Bronchial epithelial cell (primary cell): Measurements from ENCODE around the gene SLC37A1. TPM values are rescaled to one million over a fixed set of nuclear protein-coding genes. Genes with fewer than 3 reads are reported as not detected.
A peak's percentile ranks its signal among the peaks of the same experiment; 100 is the strongest.

Source experiments
- DNase-seq: peaks from one replicate; pipeline ENCODE4 v3.0.0-alpha.2; 2010; ENCODE audit warnings: low read depth
- FAIRE-seq: peaks from 2 replicates; lab custom pipeline; 2011; peaks lifted over from hg19 to GRCh38; lab: Jason Lieb, UNC
- H3K27me3 ChIP-seq: 2 replicates; pipeline ENCODE4 v1.5.1; 2011; ENCODE audit warnings: low read length; ENCODE audit not compliant: control insufficient read depth, insufficient read depth
- H3K36me3 ChIP-seq: 2 replicates; pipeline ENCODE4 v1.5.1; 2011; ENCODE audit warnings: low read length; ENCODE audit not compliant: control insufficient read depth, insufficient read depth
- H3K4me3 ChIP-seq: 2 replicates; pipeline ENCODE4 v1.5.1; 2011; ENCODE audit warnings: mild to moderate bottlenecking, low read depth, low read length, control low read depth
- total RNA-seq: library from RNA; depleted of rRNA; stranded (reverse); fragments of >200 nt; gene quantifications from 2 replicates; pipeline ENCODE4 v1.2.1, GENCODE V29; 2014
- TF ChIP-seq, protein P1 (sequence below): IDR thresholded peaks from 2 replicates; pipeline ENCODE4 v1.5.1; 2011; ENCODE audit warnings: mild to moderate bottlenecking, moderate library complexity, low read length, control low read depth, inconsistent platforms; ENCODE audit not compliant: insufficient read depth, severe bottlenecking

Gene SLC37A1
- total RNA-seq, 1 donor from 2014 or later: 7.1 TPM

DNA sequence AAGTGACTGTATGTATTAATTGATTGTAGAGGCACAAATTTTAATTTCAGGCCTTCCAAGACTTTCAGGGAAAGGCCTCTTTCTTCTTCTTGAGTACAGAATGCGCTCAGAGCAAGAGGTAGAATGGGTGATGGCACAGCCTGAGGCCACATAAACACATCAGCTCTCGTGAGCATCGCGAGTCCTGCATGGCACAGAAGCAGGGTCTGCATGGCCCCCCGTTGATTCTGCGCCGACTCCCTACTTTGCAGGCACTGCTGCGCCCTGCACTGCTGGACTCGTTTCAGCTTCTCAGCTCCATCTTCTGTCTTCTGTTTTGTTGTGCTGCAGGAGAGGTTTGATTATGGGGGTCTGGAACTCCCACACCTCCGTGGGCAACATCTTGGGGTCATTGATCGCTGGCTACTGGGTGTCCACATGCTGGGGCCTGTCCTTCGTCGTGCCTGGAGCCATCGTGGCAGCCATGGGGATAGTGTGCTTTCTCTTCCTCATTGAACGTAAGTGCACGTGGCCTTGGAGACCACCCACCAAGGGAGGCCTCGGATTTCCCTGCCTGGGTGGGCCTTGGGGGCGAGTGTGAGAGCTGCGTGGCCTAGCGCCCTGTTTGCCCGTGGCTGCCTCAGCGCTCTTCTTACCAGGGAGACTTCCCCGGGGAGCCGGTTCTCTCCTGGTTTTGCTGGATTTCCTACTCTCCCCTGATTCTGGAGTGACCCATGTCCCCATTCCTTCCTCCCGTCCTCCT, 29.6 kb downstream of the SLC37A1 start:
- H3K36me3 ChIP-seq: peaks cover 17% of the 10 kb centered on the region
- no peaks in the 10 kb centered on the region for H3K27me3 ChIP-seq
- DNase-seq (no peak), FAIRE-seq (peak; percentile 43)
- no peak overlapping the region for H3K4me3 ChIP-seq
- TF ChIP-seq, protein P1, sequence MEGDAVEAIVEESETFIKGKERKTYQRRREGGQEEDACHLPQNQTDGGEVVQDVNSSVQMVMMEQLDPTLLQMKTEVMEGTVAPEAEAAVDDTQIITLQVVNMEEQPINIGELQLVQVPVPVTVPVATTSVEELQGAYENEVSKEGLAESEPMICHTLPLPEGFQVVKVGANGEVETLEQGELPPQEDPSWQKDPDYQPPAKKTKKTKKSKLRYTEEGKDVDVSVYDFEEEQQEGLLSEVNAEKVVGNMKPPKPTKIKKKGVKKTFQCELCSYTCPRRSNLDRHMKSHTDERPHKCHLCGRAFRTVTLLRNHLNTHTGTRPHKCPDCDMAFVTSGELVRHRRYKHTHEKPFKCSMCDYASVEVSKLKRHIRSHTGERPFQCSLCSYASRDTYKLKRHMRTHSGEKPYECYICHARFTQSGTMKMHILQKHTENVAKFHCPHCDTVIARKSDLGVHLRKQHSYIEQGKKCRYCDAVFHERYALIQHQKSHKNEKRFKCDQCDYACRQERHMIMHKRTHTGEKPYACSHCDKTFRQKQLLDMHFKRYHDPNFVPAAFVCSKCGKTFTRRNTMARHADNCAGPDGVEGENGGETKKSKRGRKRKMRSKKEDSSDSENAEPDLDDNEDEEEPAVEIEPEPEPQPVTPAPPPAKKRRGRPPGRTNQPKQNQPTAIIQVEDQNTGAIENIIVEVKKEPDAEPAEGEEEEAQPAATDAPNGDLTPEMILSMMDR: no peak

DNA sequence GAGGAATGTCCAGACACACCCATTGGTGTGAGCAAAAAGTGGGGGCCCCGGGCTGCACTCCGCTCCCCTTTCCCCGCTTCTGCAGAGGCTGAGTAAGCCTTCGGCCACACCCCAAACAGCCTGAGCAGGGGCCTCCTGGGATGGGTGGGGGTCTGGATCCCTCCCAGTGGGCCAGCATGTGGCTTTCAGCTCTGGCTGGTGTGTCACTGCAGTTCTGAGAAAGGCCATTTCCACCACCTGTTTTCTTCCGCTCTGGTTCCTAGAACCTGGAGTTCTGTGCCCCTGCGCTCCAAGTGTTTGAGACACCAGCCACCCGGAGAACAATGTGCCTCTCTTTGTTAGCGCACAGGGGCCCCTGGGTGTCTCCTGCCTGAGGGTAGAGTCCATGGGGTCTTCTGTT, 30.9 kb downstream of the SLC37A1 start:
- no peak for DNase-seq
- no peaks in the 10 kb centered on the region for H3K27me3 ChIP-seq
- TF ChIP-seq, protein P1: no peak
- FAIRE-seq: no peak
- H3K4me3 ChIP-seq: no peak overlapping the region
- H3K36me3 ChIP-seq: peaks cover 17% of the 10 kb centered on the region

DNA sequence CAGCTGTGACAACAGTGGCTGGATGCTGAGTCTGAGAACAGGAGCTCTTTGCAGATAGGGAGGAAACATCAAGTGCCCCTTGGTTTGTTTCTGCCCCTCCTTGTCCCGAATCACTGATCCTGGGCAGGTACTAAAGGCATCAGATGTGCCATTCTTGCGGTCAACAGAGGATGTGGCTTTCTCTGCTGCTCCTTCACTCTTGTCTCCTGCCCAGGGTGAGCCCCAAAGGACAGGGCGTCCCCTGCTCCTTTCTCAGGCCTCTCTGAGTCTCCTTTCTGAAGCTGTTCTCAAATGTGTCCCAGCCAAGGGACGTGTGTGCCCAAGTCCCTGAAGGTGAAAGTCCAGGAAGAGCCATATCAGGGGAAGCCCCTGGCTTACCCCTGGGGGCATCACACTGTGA, 31.7 kb downstream of the SLC37A1 start:
- DNase-seq (no peak), FAIRE-seq (peak; percentile 94)
- no peaks in the 10 kb centered on the region for H3K27me3 ChIP-seq
- peaks cover 17% of the 10 kb centered on the region for H3K36me3 ChIP-seq
- no peak overlapping the region for H3K4me3 ChIP-seq
- TF ChIP-seq, protein P1: no peak

DNA sequence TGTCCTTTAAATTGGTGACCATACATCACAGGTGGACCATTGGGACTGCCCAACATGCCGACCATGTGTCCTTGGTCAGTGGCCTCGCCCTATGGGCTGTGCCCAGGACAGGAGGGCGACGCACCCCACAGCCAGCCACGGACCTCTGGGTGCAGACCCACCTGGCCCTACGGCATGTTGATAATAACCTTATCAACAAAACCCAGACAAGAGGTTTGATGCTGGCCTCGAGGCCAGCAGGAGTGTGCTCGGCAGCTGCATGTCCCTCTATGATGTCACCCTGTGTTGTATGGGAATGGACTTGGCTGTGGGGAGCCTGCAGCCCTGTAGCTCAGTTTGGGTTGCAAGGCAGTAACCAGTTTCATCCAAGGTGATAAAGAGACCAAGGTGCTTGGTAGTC, 32.1 kb downstream of the SLC37A1 start:
- DNase-seq: no peak
- TF ChIP-seq, protein P1: no peak
- peaks cover 17% of the 10 kb centered on the region for H3K36me3 ChIP-seq
- H3K4me3 ChIP-seq: no peak overlapping the region
- FAIRE-seq: no peak
- no peaks in the 10 kb centered on the region for H3K27me3 ChIP-seq

DNA sequence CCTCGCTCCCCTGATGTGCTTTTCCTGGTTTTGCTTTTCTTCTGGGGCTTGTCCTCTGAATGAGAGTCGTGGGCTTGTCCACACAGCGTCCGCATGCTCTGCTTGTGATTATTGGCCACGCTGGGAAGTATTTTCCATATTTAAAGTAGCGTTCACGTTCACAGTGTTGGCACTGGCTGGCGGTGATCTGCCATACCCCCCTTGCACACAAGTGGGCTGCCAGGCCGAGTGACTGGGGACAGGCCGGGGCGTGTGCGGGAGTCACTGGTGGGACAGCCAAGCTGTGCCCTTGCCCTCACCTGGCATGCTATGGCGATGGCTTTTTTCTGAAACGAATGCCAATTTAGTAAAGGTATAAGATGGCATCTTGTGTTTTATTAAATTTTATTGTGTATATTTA, 32.8 kb downstream of the SLC37A1 start:
- H3K27me3 ChIP-seq: no peaks in the 10 kb centered on the region
- no peak for FAIRE-seq
- peaks cover 17% of the 10 kb centered on the region for H3K36me3 ChIP-seq
- H3K4me3 ChIP-seq: no peak overlapping the region
- DNase-seq: no peak
- TF ChIP-seq, protein P1: no peak
